Uterus (tissue), 4 donors: ENCODE results near the gene IPO11. TPM values are rescaled to one million over a fixed set of nuclear protein-coding genes. Genes with fewer than 3 reads are reported as not detected.
"Not testable (repeated sequence)": the region's sequence is repeated elsewhere in the genome, so short reads cannot be mapped to it uniquely, and the experiment has no call there.

Experiments used
- DNase-seq, 2 donors: peaks; one replicate each; pipeline ENCODE4 v3.0.0-alpha.2; 2019 to 2020
- H3K27ac ChIP-seq, 2 donors: fragments of 200-600 bp; sonication (generic); 1 replicate in 1 of 2; 2 replicates in 1 of 2; pipeline ENCODE4 v1.5.1; 2016 to 2018
- H3K27me3 ChIP-seq, 2 donors: fragments of 200-600 bp; sonication (generic); one replicate each; pipeline ENCODE4 v1.5.1; 2018 to 2019; ENCODE audit warnings: control low read depth in 1 of 2
- H3K36me3 ChIP-seq, 2 donors: fragments of 200-600 bp; sonication (generic); one replicate each; pipeline ENCODE4 v1.5.1; 2019; ENCODE audit warnings: control low read depth in 1 of 2
- H3K4me1 ChIP-seq, 2 donors: fragments of 200-600 bp; sonication (generic); one replicate each; pipeline ENCODE4 v1.5.1; 2018 to 2019; ENCODE audit warnings: control low read depth in 1 of 2
- H3K4me3 ChIP-seq, 2 donors: fragments of 200-600 bp; sonication (generic); 1 replicate in 1 of 2; 2 replicates in 1 of 2; pipeline ENCODE4 v1.5.1; 2018 to 2019; ENCODE audit warnings: mild to moderate bottlenecking in 1 of 2
- H3K9me3 ChIP-seq, 2 donors: fragments of 200-600 bp; sonication (generic); one replicate each; pipeline ENCODE4 v1.5.1; 2019; ENCODE audit warnings: control low read depth in 1 of 2
- CTCF ChIP-seq, 4 experiments: fragments of 200-600 bp in 2 of 4; fragments of 450-650 bp in 2 of 4; sonication (generic) in 2 of 4; IDR thresholded peaks; one replicate each; pipeline ENCODE4 v1.5.1; 2016 to 2019; ENCODE audit warnings: antibody characterized with exemption in 4 of 4, mild to moderate bottlenecking in 2 of 4, moderate library complexity in 1 of 4
- POLR2A ChIP-seq, 2 donors: fragments of 450-650 bp; IDR thresholded peaks; one replicate each; pipeline ENCODE4 v1.6.1; 2016; ENCODE audit warnings: antibody characterized with exemption in 2 of 2, mild to moderate bottlenecking in 1 of 2, moderate library complexity in 1 of 2
- intact Hi-C: fragments of 100-400 bp; cut with DNase I; formaldehyde crosslinking; loops from one replicate; pipeline ENCODE4 v1.15.1; 2023; ENCODE audit warnings: low total_unique reads
- total RNA-seq, 4 donors: library from RNA; depleted of rRNA in 3 of 4; stranded (reverse); fragments of >200 nt in 3 of 4; gene quantifications; one replicate each; pipeline versions ENCODE4 v1.1.0 to v1.2.4, GENCODE V29; 2014 to 2023
- donor health status: DM: yes; HTN: yes; CAD: no.

Gene IPO11
- total RNA-seq, 4 donors from 2014 or later, result 20.0 to 62.0 (median 45.3) TPM

GRCh38 chr5:62560786-62561185, 148.2 kb downstream of the IPO11 start:
- H3K9me3 ChIP-seq, result no peaks in the 10 kb centered on the region
- H3K36me3 ChIP-seq, result no peaks in the 10 kb centered on the region
- no peak overlapping the region for H3K4me3 ChIP-seq
- no peak for TF ChIP-seq CTCF (IDR thresholded peaks at IDR 0.05)
- TF ChIP-seq POLR2A (IDR thresholded peaks at IDR 0.05), result no peak
- H3K27ac ChIP-seq, result no peak overlapping the region
- intact Hi-C loops, result no loop called here
- H3K4me1 ChIP-seq, result no peaks in the 10 kb centered on the region
- no peak for DNase-seq
- no peaks in the 10 kb centered on the region for H3K27me3 ChIP-seq

- TF ChIP-seq CTCF (IDR thresholded peaks at IDR 0.05), result no peak
- TF ChIP-seq POLR2A (IDR thresholded peaks at IDR 0.05), result no peak
- Histone ChIP-seq H3K36me3 (no peaks in the 10 kb centered on the region), H3K27me3 (no peaks in the 10 kb centered on the region)
Measured at GRCh38 chr5:62561896-62562295, 149.3 kb downstream of the IPO11 start.

GRCh38 chr5:62562867-62563266, 150.3 kb downstream of the IPO11 start:
- no peaks in the 10 kb centered on the region for H3K36me3 ChIP-seq
- intact Hi-C loops, result no loop called here

More at GRCh38 chr5:62561896-62562295, 149.3 kb downstream of the IPO11 start:
- no peak overlapping the region for H3K27ac ChIP-seq
- DNase-seq, result no peak
- no peak overlapping the region for H3K4me3 ChIP-seq
- H3K9me3 ChIP-seq, result no peaks in the 10 kb centered on the region
- intact Hi-C loops, result no loop called here
- no peaks in the 10 kb centered on the region for H3K4me1 ChIP-seq

GRCh38 chr5:62564101-62564500, 151.5 kb downstream of the IPO11 start:
- DNase-seq, result no peak
- H3K36me3 ChIP-seq, result no peaks in the 10 kb centered on the region
- no peak overlapping the region for H3K27ac ChIP-seq
- intact Hi-C loops, result no loop called here
- TF ChIP-seq POLR2A (IDR thresholded peaks at IDR 0.05) (no peak), CTCF (IDR thresholded peaks at IDR 0.05) (no peak)
- no peak overlapping the region for H3K4me3 ChIP-seq
- H3K9me3 ChIP-seq, result peaks cover 0 to 7% of the 10 kb centered on the region in 2 donors
- no peaks in the 10 kb centered on the region for H3K4me1 ChIP-seq
- no peaks in the 10 kb centered on the region for H3K27me3 ChIP-seq

More at GRCh38 chr5:62562867-62563266, 150.3 kb downstream of the IPO11 start:
- H3K4me1 ChIP-seq, result no peaks in the 10 kb centered on the region
- H3K9me3 ChIP-seq, result peaks cover 0 to 3% of the 10 kb centered on the region in 2 donors
- no peaks in the 10 kb centered on the region for H3K27me3 ChIP-seq
- TF ChIP-seq POLR2A (IDR thresholded peaks at IDR 0.05), result no peak
- TF ChIP-seq CTCF (IDR thresholded peaks at IDR 0.05), result no peak
- H3K4me3 ChIP-seq, result no peak overlapping the region
- DNase-seq, result no peak
- H3K27ac ChIP-seq, result no peak overlapping the region

- intact Hi-C loops, H3K9me3 ChIP-seq, DNase-seq, H3K4me3 ChIP-seq, H3K4me1 ChIP-seq, H3K27ac ChIP-seq, H3K36me3 ChIP-seq, H3K27me3 ChIP-seq: not testable (repeated sequence)
Measured at GRCh38 chr5:62565740-62566139, 153.2 kb downstream of the IPO11 start.

GRCh38 chr5:62568143-62568542, 155.6 kb downstream of the IPO11 start:
- Histone ChIP-seq H3K4me3 (no peak overlapping the region), H3K4me1 (no peaks in the 10 kb centered on the region), H3K36me3 (no peaks in the 10 kb centered on the region), H3K9me3 (peaks cover 0 to 7% of the 10 kb centered on the region in 2 donors), H3K27ac (no peak overlapping the region), H3K27me3 (no peaks in the 10 kb centered on the region)
- TF ChIP-seq POLR2A (IDR thresholded peaks at IDR 0.05), result no peak
- no peak for TF ChIP-seq CTCF (IDR thresholded peaks at IDR 0.05)
- DNase-seq, result no peak
- intact Hi-C loops, result no loop called here
